GM12873 (cell line): ENCODE measurements around the gene KYNU.

Source experiments
- TF ChIP-seq, protein P1 (sequence below): IDR thresholded peaks from 2 replicates; pipeline ENCODE4 v1.5.1; 2012; ENCODE audit warnings: low read depth, mild to moderate bottlenecking, moderate library complexity, low read length, control low read depth; ENCODE audit not compliant: insufficient read depth; ENCODE audit errors: missing control alignments

KYNU gene

DNA sequence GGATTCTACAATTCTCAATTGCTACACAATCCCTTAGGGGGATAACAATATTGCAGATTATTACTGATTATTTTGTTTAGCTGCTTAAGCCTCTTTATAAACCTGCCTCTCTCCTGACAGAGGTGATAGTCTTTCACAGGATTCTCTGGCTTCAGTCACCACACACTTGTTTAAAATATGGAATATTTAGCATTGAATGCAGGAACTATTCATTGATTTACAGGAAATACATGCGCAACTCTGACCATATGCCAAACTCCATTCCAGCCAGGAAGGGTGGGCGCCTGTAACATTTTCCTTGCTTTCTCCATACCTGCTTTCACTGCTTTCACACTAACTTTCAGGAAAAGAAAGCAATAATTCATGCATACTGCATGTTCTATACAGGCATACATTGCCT, 207.0 kb downstream of the KYNU start:
- TF ChIP-seq, protein P1, sequence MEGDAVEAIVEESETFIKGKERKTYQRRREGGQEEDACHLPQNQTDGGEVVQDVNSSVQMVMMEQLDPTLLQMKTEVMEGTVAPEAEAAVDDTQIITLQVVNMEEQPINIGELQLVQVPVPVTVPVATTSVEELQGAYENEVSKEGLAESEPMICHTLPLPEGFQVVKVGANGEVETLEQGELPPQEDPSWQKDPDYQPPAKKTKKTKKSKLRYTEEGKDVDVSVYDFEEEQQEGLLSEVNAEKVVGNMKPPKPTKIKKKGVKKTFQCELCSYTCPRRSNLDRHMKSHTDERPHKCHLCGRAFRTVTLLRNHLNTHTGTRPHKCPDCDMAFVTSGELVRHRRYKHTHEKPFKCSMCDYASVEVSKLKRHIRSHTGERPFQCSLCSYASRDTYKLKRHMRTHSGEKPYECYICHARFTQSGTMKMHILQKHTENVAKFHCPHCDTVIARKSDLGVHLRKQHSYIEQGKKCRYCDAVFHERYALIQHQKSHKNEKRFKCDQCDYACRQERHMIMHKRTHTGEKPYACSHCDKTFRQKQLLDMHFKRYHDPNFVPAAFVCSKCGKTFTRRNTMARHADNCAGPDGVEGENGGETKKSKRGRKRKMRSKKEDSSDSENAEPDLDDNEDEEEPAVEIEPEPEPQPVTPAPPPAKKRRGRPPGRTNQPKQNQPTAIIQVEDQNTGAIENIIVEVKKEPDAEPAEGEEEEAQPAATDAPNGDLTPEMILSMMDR, result no peak

DNA sequence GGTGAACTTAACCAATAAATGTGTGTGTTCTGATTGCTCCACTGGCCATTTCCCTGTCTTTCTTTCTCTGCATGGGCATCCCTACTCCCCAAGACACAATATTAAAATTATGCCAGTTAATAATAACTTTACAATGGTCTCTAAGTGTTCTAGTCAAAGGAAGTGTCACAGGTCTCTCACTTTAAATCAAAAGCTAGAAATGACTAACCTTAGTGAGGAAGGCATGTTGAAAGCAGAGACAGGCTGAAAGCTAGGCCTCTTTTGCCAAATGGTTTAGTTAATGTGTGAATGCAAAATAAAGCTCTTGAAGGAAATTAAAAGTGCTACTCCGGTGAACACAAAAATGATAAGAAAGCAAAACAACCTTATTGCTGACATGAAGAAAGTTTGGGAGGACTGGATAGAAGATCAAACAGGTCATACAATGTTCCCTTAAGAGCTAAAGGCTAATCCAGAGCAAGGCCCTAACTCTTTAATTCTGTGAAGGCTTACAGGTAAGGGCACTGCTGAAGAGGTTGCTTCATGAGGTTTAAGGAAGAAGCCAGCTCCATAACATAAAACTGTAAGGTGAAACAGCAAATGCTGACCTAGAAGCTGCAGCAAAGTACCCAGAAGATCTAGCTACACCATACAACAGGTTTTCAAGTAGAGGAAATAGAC, 207.8 kb downstream of the KYNU start:
- TF ChIP-seq, protein P1, result no peak

DNA sequence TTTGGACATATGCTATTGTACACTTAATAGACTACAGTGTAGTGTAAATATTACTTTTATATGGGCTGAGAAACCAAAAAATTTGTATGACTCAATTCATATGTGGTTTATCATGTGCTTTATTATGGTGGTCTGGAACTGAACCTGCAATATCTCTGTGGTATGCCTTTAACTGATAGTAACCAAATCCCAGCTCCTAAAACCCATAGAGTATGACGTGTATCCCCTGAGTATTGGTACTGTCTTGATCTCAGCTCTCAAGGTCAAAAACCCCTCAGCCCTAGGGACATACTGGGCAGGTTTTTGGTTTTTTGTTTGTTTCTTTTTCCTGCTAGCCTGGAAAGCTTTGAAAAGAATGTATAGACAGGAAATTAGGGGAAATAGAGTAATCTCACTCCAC, 209.6 kb downstream of the KYNU start:
- TF ChIP-seq, protein P1, result no peak

DNA sequence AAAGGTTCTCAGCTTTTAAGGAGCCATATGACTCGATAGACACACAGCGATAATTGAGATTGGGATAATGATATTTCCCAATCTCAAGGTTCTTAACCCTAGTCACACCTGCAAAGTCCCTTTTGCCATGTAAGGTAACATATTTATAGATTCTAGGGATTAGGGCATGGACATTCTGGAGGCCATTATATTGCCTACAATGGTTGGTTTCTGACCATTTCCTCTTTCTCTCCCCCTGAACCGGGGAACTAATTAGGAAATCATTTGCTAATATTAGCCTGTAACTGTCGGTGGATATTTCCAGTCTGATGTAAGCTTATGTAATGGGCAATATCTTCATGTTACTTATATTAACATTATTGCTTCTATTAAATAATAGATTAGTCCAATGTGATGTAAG, 210.9 kb downstream of the KYNU start:
- TF ChIP-seq, protein P1, result no peak
